Lower leg skin (tissue), 3 donors: Measurements from ENCODE around the gene STUM.

ENCODE experiments used
- CTCF ChIP-seq, 3 donors: fragments of 450-650 bp; IDR thresholded peaks; one replicate each; pipeline ENCODE4 v1.5.1; 2016; ENCODE audit warnings: antibody characterized with exemption in 3 of 3, mild to moderate bottlenecking in 3 of 3, moderate library complexity in 2 of 3
- POLR2A ChIP-seq, 2 donors: fragments of 450-650 bp; IDR thresholded peaks; one replicate each; pipeline ENCODE4 v1.6.1; 2016 to 2017; ENCODE audit warnings: antibody characterized with exemption in 2 of 2, mild to moderate bottlenecking in 1 of 2, moderate library complexity in 1 of 2

DNA sequence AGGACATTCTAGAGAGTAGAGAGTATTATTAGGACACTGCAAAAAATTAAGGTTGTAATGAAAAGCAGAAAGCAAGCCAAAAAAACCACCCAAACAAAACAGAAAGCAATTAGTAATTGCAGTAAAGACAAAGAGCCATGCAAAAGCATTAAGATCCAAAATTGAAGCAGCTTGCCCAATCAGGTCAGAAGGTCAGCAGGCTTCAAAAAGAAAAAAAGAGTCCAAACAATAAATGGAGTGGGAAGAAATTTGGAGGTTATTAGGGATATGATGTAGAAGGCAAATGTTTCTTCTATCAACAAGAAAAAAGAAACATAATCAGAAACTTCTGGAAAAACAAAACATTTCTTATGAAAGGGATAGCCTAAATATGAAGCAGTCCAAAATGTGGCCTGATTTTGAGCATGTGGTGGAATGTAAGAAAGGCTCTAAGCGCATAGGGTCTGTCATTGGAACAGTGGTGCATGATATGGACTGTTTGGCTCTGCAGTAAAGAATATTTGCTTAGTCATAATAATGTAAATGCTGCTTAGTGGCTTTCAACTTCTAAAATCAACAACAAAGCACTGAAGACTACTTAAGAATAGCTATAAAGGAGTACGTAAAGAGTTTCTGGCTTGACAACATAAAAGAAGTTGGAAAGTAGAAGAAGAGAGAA, 4.8 kb downstream of the STUM start:
- TF ChIP-seq POLR2A (IDR thresholded peaks at IDR 0.05) (no peak), CTCF (IDR thresholded peaks at IDR 0.05) (no peak)
